HG02798 (cell line): ENCODE measurements around the gene RASGEF1C.

Experiments
- ATAC-seq: cut with Tn5 transposase; IDR thresholded peaks from one replicate; pipeline ENCODE4 v1.9.1; 2021; ENCODE audit warnings: mild to moderate bottlenecking; ENCODE audit not compliant: unreplicated experiment, poor library complexity

Gene RASGEF1C

DNA sequence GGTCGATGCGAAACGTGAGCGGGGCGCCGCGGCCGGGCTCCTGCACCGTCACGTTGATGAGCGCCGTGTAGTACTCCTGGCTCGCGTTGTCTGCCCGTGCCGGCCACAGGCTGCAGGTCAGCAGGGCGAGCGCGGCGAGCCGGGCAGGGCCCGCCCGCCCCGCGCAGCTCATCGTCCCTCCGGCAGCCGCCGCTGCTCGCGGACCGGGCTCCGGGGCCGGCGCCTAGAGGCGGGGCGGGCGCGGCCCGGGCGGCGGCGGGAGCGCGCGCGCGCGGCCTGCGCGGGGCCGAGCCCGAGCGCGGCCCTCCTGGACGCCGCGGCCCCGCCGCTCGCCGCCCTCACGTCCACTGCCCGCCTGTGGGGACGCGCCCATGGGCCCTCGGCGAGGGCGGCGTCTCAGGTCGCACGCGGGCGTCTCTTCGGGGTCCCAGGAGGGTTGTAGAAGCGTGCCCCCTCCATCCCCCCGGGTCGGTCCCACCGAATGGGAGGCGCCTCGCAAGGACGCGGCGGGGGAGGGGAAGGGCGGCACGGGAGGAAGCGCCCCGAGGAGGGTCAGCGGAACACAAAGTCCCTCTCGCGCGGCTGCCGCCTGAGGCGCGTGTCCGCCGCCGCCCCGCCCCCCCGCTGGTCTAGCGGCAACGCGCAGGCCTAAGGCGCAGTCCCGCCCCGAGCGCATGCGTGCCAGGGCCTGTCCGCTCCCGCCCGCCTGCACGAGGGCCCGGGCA, 137.3 kb downstream of the RASGEF1C start, which contains the start of gene RNF130:
Gene RNF130 (minus strand): TSS at position 229 of the 725 bp plus-strand sequence. CDS start 57 bp downstream, at position 172.
- peak; percentile 60 for ATAC-seq

DNA sequence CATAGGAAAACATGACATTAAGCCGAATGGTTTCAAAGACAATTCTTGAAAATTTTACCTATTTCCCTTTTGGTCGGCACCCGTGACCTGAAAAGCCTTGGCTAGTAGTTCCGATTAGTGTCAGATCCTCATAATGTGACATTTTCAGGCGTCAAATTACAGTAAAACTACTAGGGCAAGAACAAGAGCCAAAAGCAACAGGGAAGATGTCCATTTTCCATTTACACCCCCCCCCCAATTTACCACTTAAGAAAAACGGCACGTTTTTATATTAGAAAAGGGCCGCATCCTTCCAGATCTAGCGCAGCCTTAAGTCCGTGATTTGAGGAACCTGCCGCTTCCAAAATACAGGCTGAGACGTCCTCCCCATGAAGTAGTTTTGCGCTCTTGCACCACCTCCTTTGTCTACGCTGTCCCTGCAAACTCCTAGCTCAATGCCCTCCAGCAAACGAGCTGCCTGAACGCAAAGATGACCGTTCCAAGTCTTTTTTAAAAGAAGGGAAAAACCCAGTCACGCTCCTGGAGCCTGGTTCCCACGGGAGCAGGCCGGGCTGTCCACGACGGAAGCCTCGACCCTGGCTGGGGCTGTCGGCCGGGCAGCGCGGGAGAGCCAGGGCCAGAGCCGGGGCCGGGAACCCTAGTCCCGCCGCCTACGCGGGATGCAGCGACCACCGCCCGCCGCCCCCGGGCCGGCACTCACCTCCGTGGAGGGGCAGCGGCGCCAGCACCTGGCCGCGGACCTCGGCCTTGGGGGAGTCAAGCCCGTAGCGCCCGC, 138.1 kb downstream of the RASGEF1C start:
- ATAC-seq: no peak

DNA sequence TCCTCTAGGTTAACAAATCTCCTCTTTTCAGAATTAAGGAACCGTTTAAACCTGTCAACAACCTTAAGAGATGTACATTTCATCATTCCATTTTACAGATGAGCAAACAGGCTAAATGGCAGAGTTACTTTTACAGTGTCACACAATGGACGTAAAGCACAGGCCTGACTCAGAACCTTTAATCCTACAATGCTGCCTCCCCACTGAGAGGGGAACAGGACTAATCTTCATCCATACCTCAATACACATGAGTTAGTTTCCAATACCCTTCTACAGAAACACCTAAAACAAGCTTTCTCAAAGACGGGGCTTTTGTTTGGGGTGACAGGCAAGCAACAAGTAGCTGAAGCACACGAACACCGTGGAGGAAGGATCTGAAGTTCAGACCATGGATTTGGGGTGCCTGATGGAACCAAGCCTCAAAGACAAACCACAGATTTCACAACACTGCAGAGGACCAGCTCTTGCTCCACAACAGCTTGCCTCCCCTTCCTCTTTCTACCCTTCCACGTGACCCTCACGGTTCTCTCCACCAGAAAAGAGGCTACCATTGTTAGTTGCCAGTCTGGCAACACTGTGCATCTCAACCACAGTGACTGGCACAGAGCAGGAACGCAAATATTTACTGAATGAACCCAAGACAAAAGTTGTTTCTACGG, 139.3 kb downstream of the RASGEF1C start:
- no peak for ATAC-seq

DNA sequence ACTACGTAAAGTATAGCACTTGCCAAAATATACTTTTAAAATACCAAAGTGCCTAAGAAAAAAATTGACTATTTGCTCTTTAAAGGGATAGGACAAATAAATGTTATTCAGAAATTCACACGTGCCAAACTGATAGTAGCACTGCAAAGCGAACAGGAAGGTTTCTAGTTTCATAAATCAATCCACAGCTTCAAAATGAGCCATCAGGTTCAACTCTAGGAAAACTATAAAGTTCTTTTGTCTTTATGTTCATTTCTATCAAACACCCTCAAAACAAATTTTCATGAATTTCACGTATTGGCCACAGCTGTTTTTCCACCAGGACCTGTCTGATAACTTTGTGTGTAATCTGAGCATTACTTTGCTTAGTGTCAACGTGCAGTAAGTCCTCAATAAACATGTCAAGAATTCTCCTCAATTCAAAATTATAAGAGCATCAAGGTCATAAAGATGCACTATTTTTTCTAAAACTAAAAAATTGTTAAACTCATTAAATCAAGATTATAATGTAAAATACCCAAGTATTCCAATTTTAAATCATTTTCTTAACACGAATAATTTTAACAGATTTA, 140.4 kb downstream of the RASGEF1C start:
- ATAC-seq: no peak

GRCh38 chr5:180067986-180068385, 141.0 kb downstream of the RASGEF1C start:
- no peak for ATAC-seq

DNA sequence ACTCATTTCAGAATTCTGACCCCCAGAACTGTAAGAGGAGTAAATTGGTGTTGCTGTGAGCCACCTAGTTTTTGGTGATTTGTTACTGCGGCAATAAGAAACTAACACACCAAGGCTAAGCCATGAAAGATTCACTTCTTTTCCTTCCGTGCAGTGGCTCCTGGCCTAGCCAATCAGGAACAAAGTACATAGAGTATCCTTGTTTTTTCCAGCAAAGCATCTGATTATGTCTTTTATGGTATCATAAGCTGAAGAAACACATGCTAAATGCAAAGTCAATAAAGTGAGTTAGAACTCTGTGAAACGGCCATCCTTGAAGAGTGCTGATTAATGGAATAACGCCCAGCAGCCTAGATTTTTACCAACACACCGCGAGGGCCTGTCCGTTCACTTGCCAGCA, 148.8 kb downstream of the RASGEF1C start:
- ATAC-seq: no peak

- no peak for ATAC-seq
Observed at GRCh38 chr5:180059326-180059725, 149.7 kb downstream of the RASGEF1C start.

DNA sequence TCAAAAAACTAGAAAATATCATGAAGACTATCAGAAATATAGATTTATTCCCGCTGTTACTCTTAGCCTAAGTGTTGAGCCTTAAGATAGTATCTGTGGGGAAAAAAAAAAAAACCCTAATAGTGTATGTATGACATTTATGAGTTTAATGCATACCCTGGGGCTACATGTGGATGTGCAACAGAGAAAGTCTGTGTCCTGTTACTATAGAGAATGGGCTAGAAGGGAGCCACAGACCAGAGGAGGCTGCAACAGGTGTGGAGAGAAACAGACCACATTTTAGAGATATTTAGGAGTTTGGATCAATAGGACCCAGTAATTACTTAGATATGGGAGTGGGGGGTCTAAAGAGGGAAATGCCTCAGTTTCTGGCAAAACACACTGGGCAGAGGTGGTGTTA, 152.9 kb downstream of the RASGEF1C start:
- no peak for ATAC-seq

DNA sequence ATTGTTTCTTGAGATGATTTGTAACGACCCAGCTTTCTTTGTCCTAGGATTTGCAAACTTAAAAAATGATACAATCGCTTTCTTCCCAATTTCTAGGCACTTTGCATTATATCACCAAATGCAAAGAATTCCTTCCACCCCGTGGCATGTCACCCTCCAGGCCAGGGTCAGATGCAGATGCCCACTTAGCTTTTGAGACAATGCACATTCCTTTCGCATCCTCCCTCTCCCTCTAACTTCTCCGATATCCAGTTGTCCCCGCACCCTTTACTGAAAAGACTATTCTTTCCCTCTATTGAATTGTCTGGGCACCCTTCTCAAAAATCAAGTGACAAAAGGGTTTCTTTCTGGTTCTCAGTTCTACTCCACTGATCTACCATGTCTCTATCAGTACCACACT, 154.8 kb downstream of the RASGEF1C start:
- no peak for ATAC-seq

GRCh38 chr5:180053061-180053602, 155.9 kb downstream of the RASGEF1C start:
- ATAC-seq: no peak

- ATAC-seq: no peak
Observed at GRCh38 chr5:180052211-180052818, 156.7 kb downstream of the RASGEF1C start.
